Activated effector memory CD4-positive, alpha-beta T cell treated with anti-CD3 and anti-CD28 coated beads, Interleukin-2, amount 50 U/mL, for 16 hours (primary cell): Measurements from ENCODE around the gene LGALS14.
A peak's percentile ranks its signal among the peaks of the same experiment; 100 is the strongest.
"Not testable (repeated sequence)": the region's sequence is repeated elsewhere in the genome, so short reads cannot be mapped to it uniquely, and the experiment has no call there.

Experiments
- DNase-seq: peaks from one replicate; pipeline ENCODE4 v3.0.0-alpha.2; 2020

LGALS14 gene

GRCh38 chr19:39696387-39696786, 7.9 kb upstream of the LGALS14 start:
- DNase-seq: no peak

GRCh38 chr19:39698535-39698934, 5.7 kb upstream of the LGALS14 start:
- no peak for DNase-seq

- DNase-seq: no peak
Observed at GRCh38 chr19:39701291-39701690, 3.0 kb upstream of the LGALS14 start.

GRCh38 chr19:39705578-39706188, 1.4 kb downstream of the LGALS14 start:
- DNase-seq: no peak

- DNase-seq: no peak
Observed at GRCh38 chr19:39708594-39708993, 4.3 kb downstream of the LGALS14 start.

GRCh38 chr19:39709026-39709872, 5.0 kb downstream of the LGALS14 start:
- no peak for DNase-seq

GRCh38 chr19:39710333-39710890, 6.1 kb downstream of the LGALS14 start:
- no peak for DNase-seq

GRCh38 chr19:39720144-39720543, 15.9 kb downstream of the LGALS14 start:
- DNase-seq: not testable (repeated sequence)

GRCh38 chr19:39725995-39726394, 21.7 kb downstream of the LGALS14 start:
- no peak for DNase-seq

GRCh38 chr19:39727070-39727800, 23.0 kb downstream of the LGALS14 start:
- no peak for DNase-seq

- no peak for DNase-seq
Observed at GRCh38 chr19:39728040-39728439, 23.8 kb downstream of the LGALS14 start.

- no peak for DNase-seq
Observed at GRCh38 chr19:39729594-39729993, 25.3 kb downstream of the LGALS14 start.

- DNase-seq: no peak
Observed at GRCh38 chr19:39731685-39732084, 27.4 kb downstream of the LGALS14 start.

GRCh38 chr19:39733841-39734240, 29.6 kb downstream of the LGALS14 start:
- DNase-seq: no peak

- DNase-seq: no peak
Observed at GRCh38 chr19:39735688-39736087, 31.4 kb downstream of the LGALS14 start.

- DNase-seq: no peak
Observed at GRCh38 chr19:39736088-39736487, 31.8 kb downstream of the LGALS14 start.

GRCh38 chr19:39737351-39737750, 33.1 kb downstream of the LGALS14 start:
- no peak for DNase-seq

GRCh38 chr19:39737891-39738290, 33.6 kb downstream of the LGALS14 start, which contains the start of gene CLC:
Gene CLC (minus strand): TSS chr19:39738029. CDS start chr19:39737952, 77 bp downstream.
- DNase-seq: no peak

GRCh38 chr19:39738814-39739213, 34.5 kb downstream of the LGALS14 start:
- DNase-seq: no peak

- DNase-seq: peak; percentile 67
Observed at GRCh38 chr19:39740395-39740794, 36.1 kb downstream of the LGALS14 start.

- DNase-seq: no peak
Observed at GRCh38 chr19:39745643-39746042, 41.4 kb downstream of the LGALS14 start.

- no peak for DNase-seq
Observed at GRCh38 chr19:39746836-39747529, 42.7 kb downstream of the LGALS14 start.

- DNase-seq: no peak
Observed at GRCh38 chr19:39749981-39750380, 45.7 kb downstream of the LGALS14 start.
